CD4-positive, alpha-beta memory T cell (primary cell): Measurements from ENCODE around the gene CCDC88B. TPM values are rescaled to one million over a fixed set of nuclear protein-coding genes. Genes with fewer than 3 reads are reported as not detected.

Experiments
- CTCF ChIA-PET: fragments of 350-600 bp; sonication (Branson Sonifier 250); formaldehyde crosslinking; loops from one replicate; lab custom pipeline; 2021; ENCODE audit warnings: inconsistent platforms; ENCODE audit not compliant: partially characterized antibody; lab: Charles Lee
- POLR2A ChIA-PET: fragments of 350-600 bp; sonication (Branson Sonifier 250); formaldehyde crosslinking; loops from one replicate; lab custom pipeline; 2021; ENCODE audit not compliant: partially characterized antibody; lab: Charles Lee
- DNase-seq, 5 donors: peaks; one replicate each; pipeline versions ENCODE4 v3.0.0 to v3.0.0-alpha.2; 2020 to 2022; ENCODE audit warnings: mixed read lengths in 1 of 5
- H3K27ac ChIP-seq: one replicate; pipeline ENCODE4 v1.7.0; 2013; ENCODE audit warnings: low read depth, low read length
- H3K27me3 ChIP-seq: 2 replicates; pipeline ENCODE4 v1.7.0; 2013; ENCODE audit warnings: mild to moderate bottlenecking, low read length, moderate library complexity; ENCODE audit not compliant: insufficient read depth
- H3K36me3 ChIP-seq: 2 replicates; pipeline ENCODE4 v1.7.0; 2013; ENCODE audit warnings: mild to moderate bottlenecking, low read length, moderate library complexity; ENCODE audit not compliant: insufficient read depth
- H3K4me1 ChIP-seq: 2 replicates; pipeline ENCODE4 v1.7.0; 2013; ENCODE audit warnings: mild to moderate bottlenecking, low read length, moderate library complexity; ENCODE audit not compliant: insufficient read depth
- H3K4me3 ChIP-seq, 2 donors: one replicate each; pipeline ENCODE4 v1.7.0; 2013; ENCODE audit warnings: low read length in 2 of 2, mild to moderate bottlenecking in 1 of 2
- H3K9me3 ChIP-seq, 2 donors: one replicate each; pipeline ENCODE4 v1.7.0; 2013; ENCODE audit warnings: low read length in 2 of 2, control low read depth in 1 of 2; ENCODE audit not compliant: control insufficient read depth in 1 of 2
- H3K27ac Mint-ChIP-seq, 7 donors: one replicate each; pipeline ENCODE4 v1.8.0; 2020 to 2021; ENCODE audit warnings: mixed read lengths in 7 of 7, mild to moderate bottlenecking in 6 of 7, inconsistent platforms in 3 of 7, moderate library complexity in 3 of 7
- H3K27me3 Mint-ChIP-seq, 2 donors: one replicate each; pipeline ENCODE4 v1.8.0; 2020 to 2021; ENCODE audit warnings: mixed read lengths in 2 of 2
- H3K36me3 Mint-ChIP-seq, 2 donors: one replicate each; pipeline ENCODE4 v1.8.0; 2020 to 2021; ENCODE audit warnings: mixed read lengths in 2 of 2, inconsistent platforms in 1 of 2, mild to moderate bottlenecking in 1 of 2
- H3K4me1 Mint-ChIP-seq, 4 donors: one replicate each; pipeline ENCODE4 v1.8.0; 2020 to 2021; ENCODE audit warnings: mixed read lengths in 4 of 4, mild to moderate bottlenecking in 1 of 4
- H3K4me3 Mint-ChIP-seq, 8 donors: one replicate each; pipeline ENCODE4 v1.8.0; 2020 to 2021; ENCODE audit warnings: mixed read lengths in 8 of 8, mild to moderate bottlenecking in 7 of 8, moderate library complexity in 6 of 8, inconsistent platforms in 3 of 8
- H3K9me3 Mint-ChIP-seq, 8 donors: one replicate each; pipeline ENCODE4 v1.8.0; 2020 to 2021; ENCODE audit warnings: mixed read lengths in 8 of 8, mild to moderate bottlenecking in 5 of 8, inconsistent platforms in 3 of 8, moderate library complexity in 1 of 8
- intact Hi-C: fragments of 100-400 bp; cut with micrococcal nuclease; formaldehyde crosslinking; loops from one replicate; pipeline ENCODE4 v1.15.1; 2023
- polyA plus RNA-seq, 2 donors: library from polyadenylated mRNA; unstranded; fragments of 300-500 nt; fragmentation: Illumina TruSeq; gene quantifications; one replicate each; pipeline ENCODE4 v1.2.3, GENCODE V29; 2021
- total RNA-seq, 2 experiments: library from RNA; stranded (reverse); gene quantifications; one replicate each; pipeline ENCODE4 v1.2.3, GENCODE V29; 2021

The CCDC88B gene
- total and polyA plus RNA-seq, 4 experiments from 2014 or later, result 6.8 to 73.0 (median 53.9) TPM

DNA sequence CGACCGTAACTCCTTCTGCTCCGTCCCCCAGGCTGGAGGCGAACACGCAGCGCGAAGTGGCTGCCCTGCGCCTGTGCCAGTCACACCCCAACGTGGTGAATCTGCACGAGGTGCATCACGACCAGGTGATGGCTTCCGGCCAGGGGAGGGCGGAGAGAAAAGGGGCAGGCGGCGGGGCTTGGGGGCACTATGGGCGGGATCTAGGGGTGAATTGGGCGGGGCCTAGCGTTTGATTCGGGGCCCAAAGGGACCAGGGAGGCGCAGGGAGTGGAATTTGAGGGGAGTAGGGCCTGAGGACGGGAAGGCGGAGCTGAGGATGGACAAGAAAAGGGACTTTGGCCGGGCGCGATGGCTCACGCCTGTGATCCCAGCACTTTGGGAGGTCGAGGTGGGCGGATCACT lies 28.7 kb downstream of the CCDC88B start:
- Mint-ChIP-seq H3K36me3 (peaks cover 22 to 36% of the 10 kb centered on the region in 2 donors), H3K27me3 (no peaks in the 10 kb centered on the region), H3K9me3 (peaks cover 0 to 2% (median 0%) of the 10 kb centered on the region in 8 donors), H3K27ac (no peak overlapping the region), H3K4me3 (no peak overlapping the region), H3K4me1 (peaks cover 0 to 4% (median 0%) of the 10 kb centered on the region in 4 donors)
- peaks cover 29% of the 10 kb centered on the region for H3K36me3 ChIP-seq
- intact Hi-C loops, result no loop called here
- ChIA-PET POLR2A (no interaction called here), CTCF (interaction anchor here (1.2 kb wide), 1 partner anchor 9 kb away, joined by 3 read pairs; no protein-coding TSS in a partner anchor)
- H3K27ac ChIP-seq, result no peak overlapping the region
- no peak overlapping the region for H3K4me3 ChIP-seq
- H3K4me1 ChIP-seq, result no peaks in the 10 kb centered on the region
- no peak for DNase-seq
- no peaks in the 10 kb centered on the region for H3K27me3 ChIP-seq
- H3K9me3 ChIP-seq, result no peaks in the 10 kb centered on the region

DNA sequence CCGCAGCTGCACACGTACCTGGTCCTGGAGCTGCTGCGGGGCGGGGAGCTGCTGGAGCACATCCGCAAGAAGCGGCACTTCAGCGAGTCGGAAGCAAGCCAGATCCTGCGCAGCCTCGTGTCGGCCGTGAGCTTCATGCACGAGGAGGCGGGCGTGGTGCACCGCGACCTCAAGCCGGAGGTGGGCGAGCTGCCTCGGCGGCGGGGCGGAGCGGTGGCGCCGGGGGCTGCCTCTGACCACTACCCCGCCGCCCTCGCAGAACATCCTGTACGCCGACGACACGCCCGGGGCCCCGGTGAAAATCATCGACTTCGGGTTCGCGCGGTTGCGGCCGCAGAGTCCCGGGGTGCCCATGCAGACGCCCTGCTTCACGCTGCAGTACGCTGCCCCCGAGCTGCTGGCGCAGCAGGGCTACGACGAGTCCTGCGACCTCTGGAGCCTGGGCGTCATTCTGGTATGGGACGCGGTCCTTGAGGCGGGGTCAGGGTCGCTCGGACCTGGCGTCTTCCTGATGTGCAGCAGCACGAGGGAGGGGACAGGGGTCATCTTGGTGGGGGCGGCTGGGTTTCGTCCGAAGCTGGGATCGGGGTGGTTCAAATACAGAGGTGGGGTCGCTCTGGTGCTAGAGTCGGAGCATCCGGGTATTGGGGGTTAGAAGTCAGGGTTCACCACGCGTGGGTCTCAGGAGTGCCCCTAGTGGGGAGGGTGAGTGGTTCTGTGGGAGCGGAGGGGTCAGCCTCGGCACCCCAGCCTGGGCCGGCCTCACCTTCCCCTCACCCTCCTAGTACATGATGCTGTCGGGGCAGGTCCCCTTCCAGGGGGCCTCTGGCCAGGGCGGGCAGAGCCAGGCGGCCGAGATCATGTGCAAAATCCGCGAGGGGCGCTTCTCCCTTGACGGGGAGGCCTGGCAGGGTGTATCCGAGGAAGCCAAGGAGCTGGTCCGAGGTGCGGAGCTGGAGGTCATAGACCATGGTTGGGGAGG lies 29.7 kb downstream of the CCDC88B start:
- Mint-ChIP-seq H3K9me3 (peaks cover 0 to 2% (median 0%) of the 10 kb centered on the region in 8 donors), H3K27me3 (no peaks in the 10 kb centered on the region), H3K27ac (no peak overlapping the region), H3K36me3 (peaks cover 17 to 31% of the 10 kb centered on the region in 2 donors), H3K4me3 (no peak overlapping the region), H3K4me1 (peaks cover 0 to 4% (median 0%) of the 10 kb centered on the region in 4 donors)
- H3K4me1 ChIP-seq, result no peaks in the 10 kb centered on the region
- no peaks in the 10 kb centered on the region for H3K27me3 ChIP-seq
- intact Hi-C loops, result no loop called here
- H3K4me3 ChIP-seq, result no peak overlapping the region
- H3K36me3 ChIP-seq, result peaks cover 26% of the 10 kb centered on the region
- no peaks in the 10 kb centered on the region for H3K9me3 ChIP-seq
- ChIA-PET POLR2A (interaction anchor here (0.6 to 0.7 kb wide), 2 partner anchors 10 to 803 kb away, joined by 3 read pairs; no protein-coding TSS in a partner anchor), CTCF (interaction anchor here (1.2 kb wide), 1 partner anchor 10 kb away, joined by 3 read pairs; no protein-coding TSS in a partner anchor)
- no peak overlapping the region for H3K27ac ChIP-seq
- no peak for DNase-seq

DNA sequence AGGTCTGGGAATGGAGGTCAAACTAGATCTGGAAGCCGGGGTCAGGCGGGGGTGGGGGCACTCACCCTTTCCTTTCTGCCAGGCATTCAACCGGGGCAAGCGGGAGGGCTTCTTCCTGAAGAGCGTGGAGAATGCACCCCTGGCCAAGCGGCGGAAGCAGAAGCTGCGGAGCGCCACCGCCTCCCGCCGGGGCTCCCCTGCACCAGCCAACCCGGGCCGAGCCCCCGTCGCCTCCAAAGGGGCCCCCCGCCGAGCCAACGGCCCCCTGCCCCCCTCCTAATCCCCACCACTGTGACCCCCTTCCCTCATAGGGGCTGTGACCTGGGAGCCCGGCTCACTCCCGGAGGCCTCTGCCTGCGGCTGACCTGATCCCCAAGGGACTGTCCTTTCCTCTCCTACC lies 31.2 kb downstream of the CCDC88B start:
- H3K27me3 Mint-ChIP-seq, result no peaks in the 10 kb centered on the region
- no peaks in the 10 kb centered on the region for H3K27me3 ChIP-seq
- H3K36me3 Mint-ChIP-seq, result peaks cover 17 to 20% of the 10 kb centered on the region in 2 donors
- H3K4me3 Mint-ChIP-seq, result no peak overlapping the region
- ChIA-PET CTCF (no interaction called here), POLR2A (no interaction called here)
- peaks cover 15% of the 10 kb centered on the region for H3K36me3 ChIP-seq
- intact Hi-C loops, result no loop called here
- peaks cover 0 to 2% (median 0%) of the 10 kb centered on the region in 8 donors for H3K9me3 Mint-ChIP-seq
- H3K4me3 ChIP-seq, result no peak overlapping the region
- H3K9me3 ChIP-seq, result no peaks in the 10 kb centered on the region
- H3K4me1 ChIP-seq, result no peaks in the 10 kb centered on the region
- H3K27ac ChIP-seq, result no peak overlapping the region
- peak overlapping the region in 1 of 7 donors; percentile 36 for H3K27ac Mint-ChIP-seq
- no peak for DNase-seq
- peaks cover 0 to 4% (median 0%) of the 10 kb centered on the region in 4 donors for H3K4me1 Mint-ChIP-seq

DNA sequence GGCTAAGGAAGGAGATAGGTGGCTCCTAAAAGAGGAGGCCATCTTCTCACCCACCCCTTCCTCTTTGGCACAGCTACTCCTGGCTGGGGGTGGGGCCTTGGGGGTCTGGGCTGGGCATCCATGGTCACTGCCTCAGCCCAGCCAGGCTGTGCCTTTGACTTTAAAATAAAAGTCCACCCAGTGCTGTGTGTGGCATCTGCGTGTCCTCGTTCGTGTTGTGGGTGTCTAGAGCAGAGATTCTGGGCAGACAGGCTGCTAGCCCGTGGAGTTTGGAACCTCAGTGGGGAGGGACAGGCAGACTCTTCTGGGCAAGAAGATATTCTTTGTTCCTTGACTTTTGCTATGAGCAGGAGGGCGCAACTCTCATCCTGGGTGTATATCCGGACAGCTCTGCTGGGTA lies 32.0 kb downstream of the CCDC88B start:
- no peaks in the 10 kb centered on the region for H3K4me1 Mint-ChIP-seq
- CTCF ChIA-PET, result no interaction called here

DNA sequence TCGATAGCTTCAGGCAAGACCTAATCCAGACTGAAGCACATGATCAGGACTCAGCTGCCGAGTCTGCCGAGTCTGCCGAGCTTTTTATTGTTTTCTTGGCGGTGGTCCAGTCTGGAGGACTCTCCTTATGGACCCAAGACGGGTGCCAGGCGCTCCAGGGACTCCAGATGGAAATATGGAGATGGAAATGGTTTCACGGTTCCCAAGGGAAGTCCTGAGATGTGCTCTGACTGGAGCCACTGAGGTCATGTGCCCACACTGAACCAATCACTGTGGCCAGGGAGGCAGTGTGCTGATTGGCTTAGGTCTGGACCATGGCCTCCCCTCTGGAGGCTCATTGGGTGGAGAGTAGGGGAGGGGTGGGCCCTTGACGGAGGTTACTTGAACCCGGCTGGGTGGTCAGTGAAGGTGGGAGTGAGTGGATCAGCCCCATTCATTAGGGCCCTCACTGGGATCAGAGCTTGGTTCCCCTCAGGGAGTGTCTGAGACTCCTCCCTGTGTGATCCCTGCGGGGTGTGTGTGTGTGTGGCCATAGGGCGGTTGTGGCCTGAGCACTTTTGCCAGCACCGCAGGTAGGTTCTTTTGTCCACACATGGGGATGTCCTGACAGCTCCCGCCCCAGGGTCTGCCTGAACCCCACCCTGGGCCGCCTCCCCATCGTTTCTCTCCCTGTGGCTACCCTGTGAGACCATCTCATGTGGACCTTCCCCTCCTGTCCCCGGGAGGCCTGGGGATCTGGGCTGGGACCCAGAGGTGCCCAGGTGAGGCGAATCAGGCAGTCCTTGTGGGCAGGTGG lies 33.0 kb downstream of the CCDC88B start:
- intact Hi-C loops, result no loop called here
- Histone ChIP-seq H3K27ac (no peak overlapping the region), H3K27me3 (no peaks in the 10 kb centered on the region), H3K9me3 (no peaks in the 10 kb centered on the region), H3K4me3 (no peak overlapping the region), H3K4me1 (no peaks in the 10 kb centered on the region), H3K36me3 (no peaks in the 10 kb centered on the region)
- POLR2A ChIA-PET, result no interaction called here
- Mint-ChIP-seq H3K4me3 (no peak overlapping the region), H3K27me3 (no peaks in the 10 kb centered on the region), H3K27ac (peak overlapping the region in 1 of 7 donors; percentile 60), H3K36me3 (peaks cover 4 to 8% of the 10 kb centered on the region in 2 donors), H3K9me3 (peaks cover 0 to 2% (median 0%) of the 10 kb centered on the region in 8 donors), H3K4me1 (no peaks in the 10 kb centered on the region)
- no peak for DNase-seq
- CTCF ChIA-PET, result no interaction called here

More for the DNA sequence above, 32.0 kb downstream of the CCDC88B start:
- Mint-ChIP-seq H3K27ac (no peak overlapping the region), H3K9me3 (peaks cover 0 to 2% (median 0%) of the 10 kb centered on the region in 8 donors), H3K36me3 (peaks cover 8 to 13% of the 10 kb centered on the region in 2 donors), H3K27me3 (no peaks in the 10 kb centered on the region), H3K4me3 (no peak overlapping the region)
- Histone ChIP-seq H3K36me3 (peaks cover 7% of the 10 kb centered on the region), H3K4me1 (no peaks in the 10 kb centered on the region), H3K4me3 (no peak overlapping the region), H3K9me3 (no peaks in the 10 kb centered on the region), H3K27ac (no peak overlapping the region), H3K27me3 (no peaks in the 10 kb centered on the region)
- DNase-seq, result no peak
- intact Hi-C loops, result no loop called here
- POLR2A ChIA-PET, result no interaction called here

DNA sequence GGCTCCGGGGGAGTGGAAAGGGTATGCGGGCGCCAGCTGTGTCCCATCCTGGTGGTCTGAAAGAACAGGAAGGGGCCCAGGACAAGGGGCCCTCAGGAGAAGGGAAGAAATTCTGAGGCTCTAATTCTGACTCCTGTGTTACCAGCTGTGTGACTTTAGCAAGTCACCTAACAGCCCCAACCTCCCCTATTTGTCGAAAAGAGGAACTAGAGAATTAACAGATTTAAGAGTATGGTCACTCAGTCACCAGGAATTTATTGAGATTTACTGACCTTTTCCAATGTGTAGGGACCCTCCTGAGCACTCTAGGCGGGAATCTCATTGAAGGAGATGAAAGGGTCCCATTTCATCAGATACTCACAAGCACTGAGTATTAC lies 33.6 kb downstream of the CCDC88B start:
- intact Hi-C loops, result no loop called here
- Histone ChIP-seq H3K27ac (no peak overlapping the region), H3K36me3 (no peaks in the 10 kb centered on the region), H3K4me1 (no peaks in the 10 kb centered on the region), H3K9me3 (no peaks in the 10 kb centered on the region), H3K27me3 (no peaks in the 10 kb centered on the region), H3K4me3 (no peak overlapping the region)
- no peak for DNase-seq
- CTCF ChIA-PET, result no interaction called here
- Mint-ChIP-seq H3K36me3 (peaks cover 4 to 8% of the 10 kb centered on the region in 2 donors), H3K4me1 (no peaks in the 10 kb centered on the region), H3K27me3 (no peaks in the 10 kb centered on the region), H3K4me3 (no peak overlapping the region), H3K27ac (no peak overlapping the region), H3K9me3 (peaks cover 0 to 2% (median 0%) of the 10 kb centered on the region in 8 donors)
- POLR2A ChIA-PET, result no interaction called here

DNA sequence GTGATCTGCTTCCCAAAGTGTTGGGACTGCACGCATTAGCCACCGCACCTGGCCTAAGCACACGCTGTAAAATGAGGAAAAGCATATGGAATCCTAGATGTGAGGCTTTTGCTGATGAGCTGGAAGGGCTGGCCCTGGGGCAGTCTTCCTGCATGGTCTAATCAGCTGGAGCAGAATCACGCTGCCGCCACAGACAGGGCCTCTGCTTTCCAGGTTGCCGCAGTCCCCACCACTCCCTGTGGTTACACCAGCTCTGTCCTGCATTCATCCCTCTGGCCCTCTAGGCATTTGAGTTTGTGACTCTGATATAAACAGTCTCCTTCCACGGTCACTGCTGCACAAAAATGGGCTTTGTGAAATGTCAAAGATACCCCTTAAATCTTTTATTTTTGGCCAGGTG lies 36.1 kb downstream of the CCDC88B start:
- Mint-ChIP-seq H3K27ac (no peak overlapping the region), H3K4me3 (no peak overlapping the region), H3K4me1 (no peaks in the 10 kb centered on the region), H3K9me3 (no peaks in the 10 kb centered on the region), H3K36me3 (peaks cover 0 to 4% of the 10 kb centered on the region in 2 donors), H3K27me3 (no peaks in the 10 kb centered on the region)
- Histone ChIP-seq H3K36me3 (no peaks in the 10 kb centered on the region), H3K27ac (no peak overlapping the region), H3K27me3 (no peaks in the 10 kb centered on the region), H3K4me1 (no peaks in the 10 kb centered on the region), H3K9me3 (no peaks in the 10 kb centered on the region), H3K4me3 (no peak overlapping the region)
- intact Hi-C loops, result no loop called here
- no peak for DNase-seq
- POLR2A ChIA-PET, result no interaction called here
- CTCF ChIA-PET, result interaction anchor here (1.1 kb wide), 1 partner anchor 12 kb away, joined by 3 read pairs; no protein-coding TSS in a partner anchor
